ENCODE measurements around the gene SYNE3.

SYNE3 gene

DNA sequence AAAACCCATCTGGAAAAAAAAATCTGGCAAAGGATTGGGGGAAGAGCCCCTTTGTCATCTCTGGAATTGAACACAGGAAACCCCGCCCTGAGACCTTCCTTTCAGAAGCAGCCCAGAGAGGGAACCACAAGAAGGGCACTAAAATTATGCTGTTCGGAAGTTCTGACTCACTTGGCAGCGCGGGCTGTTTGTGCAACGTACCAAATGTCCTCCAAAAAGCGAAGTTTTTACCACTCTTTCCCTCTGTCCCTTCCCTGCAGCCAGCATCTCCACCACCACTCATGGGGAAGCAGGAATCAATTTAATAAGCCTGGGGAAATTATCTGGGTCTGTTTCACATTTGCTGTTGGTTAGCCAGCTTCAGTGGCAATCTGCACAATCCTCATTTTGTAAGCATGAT is 3.2 kb upstream of the SYNE3 start:
- TF ChIP-seq, protein P1, sequence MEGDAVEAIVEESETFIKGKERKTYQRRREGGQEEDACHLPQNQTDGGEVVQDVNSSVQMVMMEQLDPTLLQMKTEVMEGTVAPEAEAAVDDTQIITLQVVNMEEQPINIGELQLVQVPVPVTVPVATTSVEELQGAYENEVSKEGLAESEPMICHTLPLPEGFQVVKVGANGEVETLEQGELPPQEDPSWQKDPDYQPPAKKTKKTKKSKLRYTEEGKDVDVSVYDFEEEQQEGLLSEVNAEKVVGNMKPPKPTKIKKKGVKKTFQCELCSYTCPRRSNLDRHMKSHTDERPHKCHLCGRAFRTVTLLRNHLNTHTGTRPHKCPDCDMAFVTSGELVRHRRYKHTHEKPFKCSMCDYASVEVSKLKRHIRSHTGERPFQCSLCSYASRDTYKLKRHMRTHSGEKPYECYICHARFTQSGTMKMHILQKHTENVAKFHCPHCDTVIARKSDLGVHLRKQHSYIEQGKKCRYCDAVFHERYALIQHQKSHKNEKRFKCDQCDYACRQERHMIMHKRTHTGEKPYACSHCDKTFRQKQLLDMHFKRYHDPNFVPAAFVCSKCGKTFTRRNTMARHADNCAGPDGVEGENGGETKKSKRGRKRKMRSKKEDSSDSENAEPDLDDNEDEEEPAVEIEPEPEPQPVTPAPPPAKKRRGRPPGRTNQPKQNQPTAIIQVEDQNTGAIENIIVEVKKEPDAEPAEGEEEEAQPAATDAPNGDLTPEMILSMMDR (IDR thresholded peaks at IDR 0.05; ENCODE audit: low read depth, low read length) = no peak
- no peak overlapping the region for H3K4me3 ChIP-seq (replicated peaks in 1 of 2; ENCODE audit: low read depth in 2 of 2, low read length in 2 of 2)
- DNase-seq (ENCODE audit: low read depth in 2 of 2) = peak; percentile 88 to 90

DNA sequence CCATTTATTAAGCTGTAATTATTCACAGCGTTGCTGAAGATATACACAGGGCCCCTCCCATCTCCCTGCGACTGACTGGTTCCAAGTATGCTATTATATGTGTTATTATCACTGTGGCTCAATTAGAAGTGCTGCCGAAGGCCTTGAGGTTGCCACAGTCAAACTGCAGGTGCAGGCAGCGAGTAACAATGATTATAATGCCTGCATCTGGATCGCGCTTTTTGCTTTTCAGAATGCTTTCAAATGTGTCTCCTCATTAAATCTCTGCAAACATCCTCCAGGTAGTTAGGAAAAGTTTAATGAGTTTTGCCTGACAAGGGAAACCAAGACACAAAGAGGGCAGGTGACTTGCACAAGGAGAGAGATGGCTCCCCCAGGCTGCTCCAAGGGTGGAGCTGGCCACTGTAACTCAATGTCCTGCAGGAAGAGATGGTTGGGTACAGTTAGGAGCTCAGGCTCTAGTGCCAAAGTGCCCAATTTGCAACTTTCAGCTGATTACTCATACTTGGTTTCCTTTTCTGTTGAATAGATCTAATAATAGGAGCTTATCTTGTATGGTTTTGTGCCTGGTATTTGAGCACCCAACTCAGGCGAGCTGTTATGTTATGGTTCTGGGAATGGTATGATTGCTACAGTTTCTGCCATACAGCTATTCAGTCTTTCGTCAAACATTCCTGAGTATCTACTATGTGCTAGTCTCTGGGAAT is 1.7 kb upstream of the SYNE3 start:
- no peak overlapping the region for H3K4me3 ChIP-seq (replicated peaks in 1 of 2; ENCODE audit: low read depth in 2 of 2, low read length in 2 of 2)
- TF ChIP-seq, protein P1 (IDR thresholded peaks at IDR 0.05; ENCODE audit: low read depth, low read length) = no peak
- peak; percentile 69 to 82 for DNase-seq (ENCODE audit: low read depth in 2 of 2)

DNA sequence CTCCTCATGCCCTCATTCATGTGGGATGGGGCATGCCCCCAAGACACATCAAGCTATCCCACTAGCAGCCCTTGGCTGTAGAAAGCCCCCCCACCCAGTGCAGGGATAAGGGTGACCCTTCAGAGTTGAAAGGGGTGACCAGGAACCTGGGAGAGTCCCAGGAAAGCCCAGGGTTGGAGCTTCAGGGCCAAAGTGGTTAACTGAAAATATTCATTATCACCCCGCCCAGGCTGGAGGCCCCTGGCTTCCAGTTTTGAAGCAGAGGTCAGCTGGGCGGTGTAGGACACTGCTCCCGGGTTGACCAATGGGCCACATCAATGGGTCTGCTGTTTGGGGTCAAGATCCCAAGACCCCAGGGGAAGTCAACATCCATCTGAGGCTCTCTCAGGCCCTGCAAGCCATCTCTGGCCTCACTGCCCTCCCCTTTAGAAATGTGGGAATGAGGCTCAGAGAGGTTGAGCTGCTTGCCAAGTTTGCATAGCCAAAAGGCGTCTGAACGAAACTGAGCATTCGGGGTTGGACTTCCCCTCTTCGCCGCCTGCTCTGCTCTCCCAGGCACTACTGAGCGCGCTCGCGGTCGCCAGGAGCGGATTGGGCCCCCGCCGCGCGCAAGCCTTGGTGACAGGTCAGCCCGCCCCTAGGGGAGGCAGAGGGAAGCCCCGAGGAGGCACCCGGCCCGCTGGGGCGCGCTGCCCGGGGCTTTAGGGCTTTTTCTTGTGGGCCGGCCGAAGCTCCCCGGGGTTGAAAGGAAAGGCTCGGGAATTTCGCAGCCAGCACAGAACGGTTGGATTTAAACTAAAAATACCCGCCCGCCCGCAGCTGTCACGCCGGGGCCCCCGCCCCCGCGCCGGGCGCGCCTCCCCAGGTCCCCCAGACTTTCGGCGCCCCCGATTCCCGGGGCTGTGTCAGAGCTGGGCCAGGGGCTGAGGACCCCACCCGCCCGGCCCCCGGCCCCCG is 576 bp downstream of the SYNE3 start:
- DNase-seq (ENCODE audit: low read depth in 2 of 2) = peak; percentile 58 to 66
- peak overlapping the region; percentile 59 to 63 for H3K4me3 ChIP-seq (replicated peaks in 1 of 2; ENCODE audit: low read depth in 2 of 2, low read length in 2 of 2)
- TF ChIP-seq, protein P1 (IDR thresholded peaks at IDR 0.05; ENCODE audit: low read depth, low read length) = peak; percentile 39

DNA sequence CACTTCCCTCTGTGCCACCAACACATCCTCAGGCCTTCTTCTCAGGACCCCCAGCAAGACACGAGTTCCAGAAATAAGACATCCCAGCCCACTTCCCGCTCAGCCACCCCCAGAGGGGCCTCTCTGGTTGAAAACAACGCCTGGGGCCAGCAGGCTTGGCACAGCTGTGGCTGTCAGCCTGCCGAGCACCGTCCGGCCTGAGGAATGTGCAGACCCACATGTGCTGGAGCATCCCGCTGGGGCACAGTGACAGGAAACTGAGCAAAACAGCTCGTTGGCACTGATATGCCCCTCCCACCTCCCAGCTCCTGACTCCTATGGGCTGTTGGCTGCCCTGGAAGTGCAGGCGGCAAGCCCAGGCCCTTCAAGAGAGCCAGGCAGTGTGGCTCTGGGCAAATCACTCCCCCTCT is 1.4 kb downstream of the SYNE3 start:
- peak overlapping the region; percentile 59 to 63 for H3K4me3 ChIP-seq (replicated peaks in 1 of 2; ENCODE audit: low read depth in 2 of 2, low read length in 2 of 2)
- TF ChIP-seq, protein P1 (IDR thresholded peaks at IDR 0.05; ENCODE audit: low read depth, low read length) = no peak
- DNase-seq (ENCODE audit: low read depth in 2 of 2) = peak in 1 of 2 donors; percentile 71

DNA sequence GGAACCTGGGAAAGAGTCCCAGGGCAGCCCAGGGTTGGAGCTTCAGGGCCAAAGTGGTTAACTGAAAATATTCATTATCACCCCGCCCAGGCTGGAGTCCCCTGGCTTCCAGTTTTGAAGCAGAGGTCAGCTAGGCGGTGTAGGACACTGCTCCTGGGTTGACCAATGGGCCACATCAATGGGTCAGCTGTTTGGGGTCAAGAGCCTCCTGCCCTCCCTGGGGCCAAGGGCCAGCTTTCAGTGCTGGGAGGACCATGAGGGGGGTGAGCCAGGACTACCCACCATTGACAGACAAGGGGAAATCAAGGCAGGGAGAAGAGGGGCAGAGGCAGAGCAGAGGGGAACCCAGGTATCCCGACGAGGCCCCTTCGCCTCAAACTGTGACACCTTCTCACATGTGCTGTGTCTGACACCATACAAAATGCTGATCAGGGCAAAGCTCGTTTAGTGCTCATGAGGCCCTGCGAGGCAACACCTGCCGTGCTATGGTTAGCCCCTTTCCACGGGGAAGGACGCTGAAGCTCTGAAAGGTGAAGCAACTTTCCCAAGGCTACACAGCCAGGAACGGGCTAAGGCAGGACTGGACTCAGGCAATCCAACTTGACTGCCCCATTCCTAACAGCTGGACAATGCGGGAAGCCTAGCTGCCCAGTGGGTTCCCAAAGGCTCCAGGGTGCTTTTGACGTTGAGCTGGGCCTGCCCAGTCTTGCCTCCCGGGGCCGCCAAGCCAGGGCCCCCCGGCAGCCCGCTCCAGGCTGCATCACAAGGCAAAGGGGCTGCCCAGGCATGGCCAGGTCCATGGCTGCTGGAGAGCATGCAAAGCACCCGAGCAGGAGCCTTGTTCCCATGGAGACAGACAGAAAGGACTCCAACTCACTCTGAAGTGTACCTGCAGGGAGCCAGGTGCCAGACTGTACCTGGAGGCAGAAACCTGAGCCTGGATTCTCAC is 2.0 kb downstream of the SYNE3 start:
- DNase-seq (ENCODE audit: low read depth in 2 of 2) = no peak
- TF ChIP-seq, protein P1 (IDR thresholded peaks at IDR 0.05; ENCODE audit: low read depth, low read length) = no peak
- H3K4me3 ChIP-seq (replicated peaks in 1 of 2; ENCODE audit: low read depth in 2 of 2, low read length in 2 of 2) = peak overlapping the region in 1 of 2 donors; percentile 59

DNA sequence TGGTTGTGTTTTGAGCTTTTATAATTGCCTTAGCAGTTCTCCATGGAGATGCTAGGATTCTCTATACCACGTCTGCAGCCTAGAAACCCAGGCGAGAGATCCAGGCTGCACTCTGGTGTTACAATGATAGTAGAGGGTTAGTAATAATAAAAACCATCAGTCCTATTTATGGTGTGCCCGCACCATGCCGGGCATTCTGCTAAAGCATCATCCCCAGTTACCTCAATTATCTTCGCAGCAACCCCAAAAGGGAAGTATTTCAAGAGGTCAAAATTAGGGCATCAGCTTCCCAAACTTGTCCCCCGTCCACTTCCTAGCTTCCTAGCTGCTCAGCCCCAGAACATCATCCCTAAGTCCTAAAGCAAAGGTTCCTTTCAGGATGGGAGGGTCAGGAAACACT is 3.2 kb downstream of the SYNE3 start:
- TF ChIP-seq, protein P1 (IDR thresholded peaks at IDR 0.05; ENCODE audit: low read depth, low read length) = no peak
- DNase-seq (ENCODE audit: low read depth in 2 of 2) = no peak
- H3K4me3 ChIP-seq (replicated peaks in 1 of 2; ENCODE audit: low read depth in 2 of 2, low read length in 2 of 2) = no peak overlapping the region

All from cardiac fibroblast (primary cell).